Activated T-helper 2 cell treated with anti-CD3 and anti-CD28 coated beads, Interferon-gamma antibody, Interleukin-2, Interleukin-4, amounts not matched to agents 10 μg/mL and 5 μg/mL and 100 μg/mL, durations not matched to agents 14 hours and 24 hours and 36 hours (primary cell): ENCODE results near the gene RAE1. TPM values are rescaled to one million over a fixed set of nuclear protein-coding genes. Genes with fewer than 3 reads are reported as not detected.
A peak's percentile ranks its signal among the peaks of the same experiment; 100 is the strongest.

Experiments
- DNase-seq: peaks from one replicate; pipeline ENCODE4 v3.0.0; 2021; ENCODE audit warnings: low spot score
- H3K27ac Mint-ChIP-seq: one replicate; pipeline ENCODE4 v1.8.0; 2021; ENCODE audit warnings: mixed read lengths
- H3K27me3 Mint-ChIP-seq: one replicate; pipeline ENCODE4 v1.8.0; 2021; ENCODE audit warnings: low read depth, mixed read lengths
- H3K36me3 Mint-ChIP-seq: one replicate; pipeline ENCODE4 v1.8.0; 2021; ENCODE audit warnings: low read depth, mixed read lengths
- H3K4me1 Mint-ChIP-seq: one replicate; pipeline ENCODE4 v1.8.0; 2021; ENCODE audit warnings: low read depth, mixed read lengths
- H3K4me3 Mint-ChIP-seq: one replicate; pipeline ENCODE4 v1.8.0; 2021; ENCODE audit warnings: low read depth, mild to moderate bottlenecking, moderate library complexity, mixed read lengths
- H3K9me3 Mint-ChIP-seq: one replicate; pipeline ENCODE4 v1.8.0; 2021; ENCODE audit warnings: mixed read lengths
- intact Hi-C: fragments of 100-400 bp; cut with micrococcal nuclease; formaldehyde crosslinking; loops from one replicate; pipeline ENCODE4 v1.15.1; 2023
- total RNA-seq: library from RNA; stranded (reverse); gene quantifications from 2 replicates; pipeline ENCODE4 v1.2.3, GENCODE V29; 2022

Gene RAE1
- total RNA-seq, 1 donor from 2014 or later: 48.1 TPM

- Mint-ChIP-seq H3K36me3 (peaks cover 81% of the 10 kb centered on the region), H3K4me1 (peaks cover 61% of the 10 kb centered on the region), H3K4me3 (peak overlapping the region; percentile 4), H3K27me3 (no peaks in the 10 kb centered on the region), H3K9me3 (no peaks in the 10 kb centered on the region), H3K27ac (peak overlapping the region; percentile 79)
- intact Hi-C loops: loop anchor here (1.0 to 2.0 kb wide), 2 partner anchors 21 to 28 kb away; partner anchors contain the start of gene RAE1
- no peak for DNase-seq
Observed at GRCh38 chr20:57378646-57379262, 27.7 kb downstream of the RAE1 start.

GRCh38 chr20:57379263-57379647, 28.2 kb downstream of the RAE1 start:
- Mint-ChIP-seq H3K4me1 (peaks cover 60% of the 10 kb centered on the region), H3K9me3 (no peaks in the 10 kb centered on the region), H3K27ac (peak overlapping the region; percentile 79), H3K4me3 (peak overlapping the region; percentile 13), H3K36me3 (peaks cover 81% of the 10 kb centered on the region), H3K27me3 (no peaks in the 10 kb centered on the region)
- DNase-seq: no peak
- intact Hi-C loops: loop anchor here (1.0 to 2.0 kb wide), 2 partner anchors 20 to 28 kb away; partner anchors contain the start of gene RAE1

- Mint-ChIP-seq H3K4me3 (no peak overlapping the region), H3K27me3 (no peaks in the 10 kb centered on the region), H3K9me3 (no peaks in the 10 kb centered on the region), H3K36me3 (peaks cover 74% of the 10 kb centered on the region), H3K4me1 (peaks cover 57% of the 10 kb centered on the region), H3K27ac (peak overlapping the region; percentile 79)
- intact Hi-C loops: loop anchor here (5.0 kb wide), 1 partner anchor 212 kb away; no protein-coding TSS in a partner anchor
- DNase-seq: no peak
Observed at GRCh38 chr20:57380081-57380750, 29.2 kb downstream of the RAE1 start.

GRCh38 chr20:57381596-57382503, 30.8 kb downstream of the RAE1 start:
- DNase-seq: peak; percentile 72
- H3K27me3 Mint-ChIP-seq: no peaks in the 10 kb centered on the region
- H3K27ac Mint-ChIP-seq: no peak overlapping the region
- intact Hi-C loops: loop anchor here (1.0 to 5.0 kb wide), 2 partner anchors 113 to 210 kb away; no protein-coding TSS in a partner anchor
- H3K36me3 Mint-ChIP-seq: peaks cover 61% of the 10 kb centered on the region
- no peaks in the 10 kb centered on the region for H3K9me3 Mint-ChIP-seq
- H3K4me1 Mint-ChIP-seq: peaks cover 50% of the 10 kb centered on the region
- no peak overlapping the region for H3K4me3 Mint-ChIP-seq

- Mint-ChIP-seq H3K27ac (peak overlapping the region; percentile 18), H3K27me3 (no peaks in the 10 kb centered on the region), H3K36me3 (peaks cover 55% of the 10 kb centered on the region), H3K4me3 (no peak overlapping the region), H3K9me3 (no peaks in the 10 kb centered on the region), H3K4me1 (peaks cover 44% of the 10 kb centered on the region)
- intact Hi-C loops: loop anchor here (1.0 to 5.0 kb wide), 2 partner anchors 113 to 210 kb away; no protein-coding TSS in a partner anchor
- DNase-seq: no peak
Observed at GRCh38 chr20:57382516-57382915, 31.5 kb downstream of the RAE1 start.

GRCh38 chr20:57383447-57384347, 32.6 kb downstream of the RAE1 start:
- Mint-ChIP-seq H3K27me3 (no peaks in the 10 kb centered on the region), H3K4me3 (no peak overlapping the region), H3K36me3 (peaks cover 43% of the 10 kb centered on the region), H3K9me3 (no peaks in the 10 kb centered on the region), H3K4me1 (peaks cover 35% of the 10 kb centered on the region), H3K27ac (no peak overlapping the region)
- no peak for DNase-seq
- intact Hi-C loops: loop anchor here (5.0 kb wide), 1 partner anchor 209 kb away; no protein-coding TSS in a partner anchor

- peaks cover 28% of the 10 kb centered on the region for H3K4me1 Mint-ChIP-seq
- no peak overlapping the region for H3K4me3 Mint-ChIP-seq
- H3K36me3 Mint-ChIP-seq: peaks cover 35% of the 10 kb centered on the region
- intact Hi-C loops: loop anchor here (5.0 kb wide), 1 partner anchor 208 kb away; no protein-coding TSS in a partner anchor
- no peak overlapping the region for H3K27ac Mint-ChIP-seq
- H3K9me3 Mint-ChIP-seq: no peaks in the 10 kb centered on the region
- no peaks in the 10 kb centered on the region for H3K27me3 Mint-ChIP-seq
- DNase-seq: no peak
Observed at GRCh38 chr20:57384486-57384885, 33.4 kb downstream of the RAE1 start.

GRCh38 chr20:57384953-57385761, 34.1 kb downstream of the RAE1 start:
- H3K4me3 Mint-ChIP-seq: no peak overlapping the region
- H3K4me1 Mint-ChIP-seq: peaks cover 27% of the 10 kb centered on the region
- intact Hi-C loops: loop anchor here (5.0 kb wide), 1 partner anchor 207 kb away; no protein-coding TSS in a partner anchor
- H3K27ac Mint-ChIP-seq: no peak overlapping the region
- H3K36me3 Mint-ChIP-seq: peaks cover 28% of the 10 kb centered on the region
- H3K9me3 Mint-ChIP-seq: no peaks in the 10 kb centered on the region
- no peak for DNase-seq
- no peaks in the 10 kb centered on the region for H3K27me3 Mint-ChIP-seq

GRCh38 chr20:57385940-57386339, 34.9 kb downstream of the RAE1 start:
- intact Hi-C loops: no loop called here
- peaks cover 27% of the 10 kb centered on the region for H3K4me1 Mint-ChIP-seq
- no peak for DNase-seq
- no peak overlapping the region for H3K4me3 Mint-ChIP-seq
- no peak overlapping the region for H3K27ac Mint-ChIP-seq
- H3K9me3 Mint-ChIP-seq: no peaks in the 10 kb centered on the region
- H3K27me3 Mint-ChIP-seq: no peaks in the 10 kb centered on the region
- peaks cover 21% of the 10 kb centered on the region for H3K36me3 Mint-ChIP-seq

- no peak overlapping the region for H3K4me3 Mint-ChIP-seq
- no peaks in the 10 kb centered on the region for H3K27me3 Mint-ChIP-seq
- no peak for DNase-seq
- intact Hi-C loops: no loop called here
- peaks cover 16% of the 10 kb centered on the region for H3K36me3 Mint-ChIP-seq
- peaks cover 22% of the 10 kb centered on the region for H3K4me1 Mint-ChIP-seq
- H3K9me3 Mint-ChIP-seq: no peaks in the 10 kb centered on the region
- no peak overlapping the region for H3K27ac Mint-ChIP-seq
Observed at GRCh38 chr20:57386762-57387161, 35.7 kb downstream of the RAE1 start.

- Mint-ChIP-seq H3K9me3 (no peaks in the 10 kb centered on the region), H3K27ac (no peak overlapping the region), H3K4me3 (no peak overlapping the region), H3K27me3 (no peaks in the 10 kb centered on the region), H3K36me3 (peaks cover 14% of the 10 kb centered on the region), H3K4me1 (peaks cover 17% of the 10 kb centered on the region)
- DNase-seq: no peak
- intact Hi-C loops: no loop called here
Observed at GRCh38 chr20:57387463-57387862, 36.4 kb downstream of the RAE1 start.
